ENCODE measurements around the gene CEBPA. TPM values are rescaled to one million over a fixed set of nuclear protein-coding genes. Genes with fewer than 3 reads are reported as not detected.

Gene CEBPA
- total RNA-seq, 1 donor from 2014 or later: 10.8 TPM

DNA sequence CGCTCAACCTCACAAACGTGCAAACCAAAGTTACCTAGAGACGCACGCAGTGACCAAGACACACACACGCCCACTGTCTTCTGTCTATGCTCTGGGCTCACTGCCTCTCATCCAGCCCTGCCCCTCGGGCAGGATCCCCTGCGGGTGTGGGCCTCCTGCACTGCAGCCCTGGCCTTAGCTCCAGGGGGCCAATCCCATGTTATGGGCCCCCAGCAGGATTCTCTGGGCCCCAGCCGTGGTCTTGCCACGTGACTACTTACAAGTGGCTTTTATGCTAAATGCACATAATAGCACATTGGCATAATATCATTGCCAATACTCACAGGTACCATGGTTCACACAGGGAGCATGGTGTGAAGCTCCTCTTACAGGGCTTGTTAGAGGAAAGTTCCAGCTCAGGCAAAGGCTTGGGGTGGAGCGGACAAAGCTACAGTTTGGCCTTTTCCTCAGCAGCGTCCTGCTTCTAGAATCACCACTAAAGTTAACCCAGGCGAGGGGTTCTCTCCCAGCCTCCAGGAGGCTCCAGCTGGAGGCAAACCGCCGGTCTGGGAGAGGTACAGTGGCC lies 37.4 kb downstream of the CEBPA start:
- DNase-seq (ENCODE audit: low read depth): no peak
- TF ChIP-seq, protein P1, sequence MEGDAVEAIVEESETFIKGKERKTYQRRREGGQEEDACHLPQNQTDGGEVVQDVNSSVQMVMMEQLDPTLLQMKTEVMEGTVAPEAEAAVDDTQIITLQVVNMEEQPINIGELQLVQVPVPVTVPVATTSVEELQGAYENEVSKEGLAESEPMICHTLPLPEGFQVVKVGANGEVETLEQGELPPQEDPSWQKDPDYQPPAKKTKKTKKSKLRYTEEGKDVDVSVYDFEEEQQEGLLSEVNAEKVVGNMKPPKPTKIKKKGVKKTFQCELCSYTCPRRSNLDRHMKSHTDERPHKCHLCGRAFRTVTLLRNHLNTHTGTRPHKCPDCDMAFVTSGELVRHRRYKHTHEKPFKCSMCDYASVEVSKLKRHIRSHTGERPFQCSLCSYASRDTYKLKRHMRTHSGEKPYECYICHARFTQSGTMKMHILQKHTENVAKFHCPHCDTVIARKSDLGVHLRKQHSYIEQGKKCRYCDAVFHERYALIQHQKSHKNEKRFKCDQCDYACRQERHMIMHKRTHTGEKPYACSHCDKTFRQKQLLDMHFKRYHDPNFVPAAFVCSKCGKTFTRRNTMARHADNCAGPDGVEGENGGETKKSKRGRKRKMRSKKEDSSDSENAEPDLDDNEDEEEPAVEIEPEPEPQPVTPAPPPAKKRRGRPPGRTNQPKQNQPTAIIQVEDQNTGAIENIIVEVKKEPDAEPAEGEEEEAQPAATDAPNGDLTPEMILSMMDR (IDR thresholded peaks at IDR 0.05; ENCODE audit: insufficient read depth, low read length, severe bottlenecking): no peak
- peak; percentile 32 for FAIRE-seq
- Histone ChIP-seq H3K4me3 (ENCODE audit: low read depth, low read length) (no peak overlapping the region), H3K36me3 (ENCODE audit: control insufficient read depth, insufficient read depth, low read length) (no peaks in the 10 kb centered on the region), H3K27me3 (ENCODE audit: control insufficient read depth, insufficient read depth, low read length) (no peaks in the 10 kb centered on the region)

DNA sequence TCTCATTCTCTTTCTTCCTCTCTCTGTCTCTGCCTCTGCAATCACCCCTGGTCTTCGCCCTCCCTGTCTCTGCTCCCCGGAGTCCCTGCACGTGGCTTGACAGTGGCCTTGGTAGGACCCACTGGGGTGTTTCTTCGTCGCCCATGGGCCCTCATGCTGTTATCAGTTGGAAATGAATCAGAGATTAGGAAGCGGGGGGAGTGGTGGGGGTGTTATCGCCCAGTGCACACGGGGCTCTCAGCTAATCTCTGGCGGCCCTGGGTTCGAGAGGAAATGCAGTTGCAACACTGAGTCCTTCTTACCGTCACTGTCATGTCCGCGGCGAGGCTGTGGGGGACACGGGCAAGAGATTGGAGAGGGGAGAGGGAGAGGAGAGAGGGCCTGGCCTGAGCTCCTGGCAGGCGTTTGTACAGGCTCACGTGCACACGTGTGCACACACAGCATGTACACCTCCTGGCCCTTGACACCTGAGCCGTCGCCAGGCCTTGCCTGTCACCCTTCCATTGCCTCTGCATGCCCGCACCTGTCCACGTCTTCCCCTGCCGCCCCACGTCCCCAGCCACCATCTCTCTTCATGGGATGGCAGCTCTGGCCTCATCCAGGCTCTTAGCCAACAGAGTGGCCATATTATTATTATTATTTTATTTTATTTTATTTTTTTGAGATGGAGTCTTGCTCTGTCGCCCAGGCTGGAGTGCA lies 38.9 kb downstream of the CEBPA start:
- no peak overlapping the region for H3K4me3 ChIP-seq (ENCODE audit: low read depth, low read length)
- TF ChIP-seq, protein P1 (IDR thresholded peaks at IDR 0.05; ENCODE audit: insufficient read depth, low read length, severe bottlenecking): no peak
- no peaks in the 10 kb centered on the region for H3K36me3 ChIP-seq (ENCODE audit: control insufficient read depth, insufficient read depth, low read length)
- FAIRE-seq (no peak), DNase-seq (ENCODE audit: low read depth) (no peak)
- no peaks in the 10 kb centered on the region for H3K27me3 ChIP-seq (ENCODE audit: control insufficient read depth, insufficient read depth, low read length)

DNA sequence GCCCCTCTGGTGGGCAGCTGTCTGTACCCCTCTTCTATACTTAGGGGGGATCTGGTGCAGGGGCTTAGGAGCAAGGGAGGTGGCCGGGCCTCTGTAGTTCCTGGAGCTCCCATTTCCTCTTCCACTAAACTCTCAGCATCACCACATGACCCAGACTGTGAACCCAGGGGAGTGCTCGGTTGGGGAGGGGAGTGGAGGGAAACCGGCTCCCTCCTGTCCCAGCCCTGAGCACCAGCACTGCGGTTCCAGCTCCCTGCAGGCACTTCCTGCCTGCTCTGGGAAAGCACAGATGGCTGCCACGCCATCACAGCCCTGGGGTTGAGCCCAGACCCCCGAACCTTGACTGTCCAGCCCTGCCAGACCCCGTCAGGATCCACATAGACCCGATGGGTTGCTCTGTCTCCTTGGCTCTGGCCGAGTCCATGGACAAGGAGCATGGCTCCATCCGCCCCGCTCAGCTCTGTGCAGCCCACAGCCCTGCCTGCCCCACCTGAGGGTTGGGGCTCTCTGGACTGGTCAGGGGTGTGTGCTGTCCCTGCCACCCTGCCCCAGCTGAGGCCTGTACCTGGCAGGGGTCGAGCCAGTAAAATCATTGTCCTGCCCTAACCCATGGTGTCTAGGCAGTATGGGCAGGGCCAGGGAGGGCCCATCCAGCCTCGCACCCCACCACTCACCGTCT lies 40.7 kb downstream of the CEBPA start:
- H3K27me3 ChIP-seq (ENCODE audit: control insufficient read depth, insufficient read depth, low read length): no peaks in the 10 kb centered on the region
- TF ChIP-seq, protein P1 (IDR thresholded peaks at IDR 0.05; ENCODE audit: insufficient read depth, low read length, severe bottlenecking): no peak
- no peaks in the 10 kb centered on the region for H3K36me3 ChIP-seq (ENCODE audit: control insufficient read depth, insufficient read depth, low read length)
- H3K4me3 ChIP-seq (ENCODE audit: low read depth, low read length): no peak overlapping the region
- no peak for DNase-seq (ENCODE audit: low read depth)
- no peak for FAIRE-seq

DNA sequence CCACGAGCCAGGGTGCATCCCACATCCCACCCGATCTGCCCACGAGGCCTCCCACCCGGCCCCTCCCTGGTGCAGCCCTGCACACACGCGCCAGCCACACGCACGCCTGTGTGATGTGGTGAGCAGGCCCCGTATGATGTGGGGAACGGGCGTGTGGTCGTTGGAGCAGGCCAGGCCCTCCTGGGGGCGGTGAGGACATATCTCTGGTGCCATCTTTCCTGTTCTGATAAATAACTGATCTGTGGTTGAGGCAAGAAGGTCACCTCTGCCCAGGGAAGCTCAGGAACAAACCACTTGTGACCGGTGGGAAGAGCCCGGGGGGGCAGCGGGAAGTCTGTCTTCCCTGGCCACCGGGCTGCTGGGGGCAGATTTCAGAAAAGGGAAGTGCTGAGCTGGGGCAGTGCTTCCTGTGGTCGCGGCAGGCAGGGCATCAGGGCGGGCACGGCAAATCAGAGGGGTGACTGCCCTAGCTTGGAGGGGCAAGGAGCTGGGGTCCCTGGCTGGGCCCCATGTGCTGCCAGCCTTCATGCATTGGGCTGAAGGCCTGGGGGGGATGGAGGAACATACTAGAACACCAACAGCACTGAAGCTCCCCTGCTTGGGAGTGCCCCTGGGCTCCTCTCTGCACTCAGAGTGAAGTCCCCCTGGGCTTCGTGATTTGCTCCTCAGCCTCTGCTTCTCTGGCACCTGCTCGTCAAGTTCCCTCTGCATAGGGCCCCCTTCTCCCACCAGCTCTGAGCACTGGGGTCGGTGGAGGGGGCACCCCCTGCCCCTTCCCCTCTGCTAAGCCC lies 41.5 kb downstream of the CEBPA start:
- TF ChIP-seq, protein P1 (IDR thresholded peaks at IDR 0.05; ENCODE audit: insufficient read depth, low read length, severe bottlenecking): no peak
- FAIRE-seq (no peak), DNase-seq (ENCODE audit: low read depth) (no peak)
- Histone ChIP-seq H3K27me3 (ENCODE audit: control insufficient read depth, insufficient read depth, low read length) (no peaks in the 10 kb centered on the region), H3K36me3 (ENCODE audit: control insufficient read depth, insufficient read depth, low read length) (no peaks in the 10 kb centered on the region), H3K4me3 (ENCODE audit: low read depth, low read length) (no peak overlapping the region)

DNA sequence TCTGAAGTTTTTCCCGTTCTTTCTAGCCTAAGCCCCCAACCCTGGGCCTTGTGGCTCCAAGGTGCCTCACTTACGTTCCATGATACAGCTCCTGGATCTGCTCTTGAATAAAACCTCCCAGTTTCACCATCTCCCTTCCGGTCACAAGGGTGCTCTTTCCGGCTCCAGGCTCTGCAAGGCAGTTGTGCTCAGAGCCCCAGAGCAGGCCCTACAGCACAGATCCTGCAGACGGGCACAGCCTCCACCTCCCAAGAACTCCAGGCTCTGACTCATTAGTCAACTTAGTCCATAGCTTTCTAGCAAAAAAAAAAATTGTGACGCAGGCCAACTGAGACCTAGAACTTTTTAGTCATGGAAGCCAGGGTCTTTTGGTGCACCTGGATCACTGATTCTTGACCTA lies 42.8 kb downstream of the CEBPA start:
- TF ChIP-seq, protein P1 (IDR thresholded peaks at IDR 0.05; ENCODE audit: insufficient read depth, low read length, severe bottlenecking): no peak
- Histone ChIP-seq H3K4me3 (ENCODE audit: low read depth, low read length) (no peak overlapping the region), H3K27me3 (ENCODE audit: control insufficient read depth, insufficient read depth, low read length) (no peaks in the 10 kb centered on the region), H3K36me3 (ENCODE audit: control insufficient read depth, insufficient read depth, low read length) (no peaks in the 10 kb centered on the region)
- no peak for FAIRE-seq
- no peak for DNase-seq (ENCODE audit: low read depth)
